Measurements from ENCODE around the gene PRODH2.

Gene PRODH2

DNA sequence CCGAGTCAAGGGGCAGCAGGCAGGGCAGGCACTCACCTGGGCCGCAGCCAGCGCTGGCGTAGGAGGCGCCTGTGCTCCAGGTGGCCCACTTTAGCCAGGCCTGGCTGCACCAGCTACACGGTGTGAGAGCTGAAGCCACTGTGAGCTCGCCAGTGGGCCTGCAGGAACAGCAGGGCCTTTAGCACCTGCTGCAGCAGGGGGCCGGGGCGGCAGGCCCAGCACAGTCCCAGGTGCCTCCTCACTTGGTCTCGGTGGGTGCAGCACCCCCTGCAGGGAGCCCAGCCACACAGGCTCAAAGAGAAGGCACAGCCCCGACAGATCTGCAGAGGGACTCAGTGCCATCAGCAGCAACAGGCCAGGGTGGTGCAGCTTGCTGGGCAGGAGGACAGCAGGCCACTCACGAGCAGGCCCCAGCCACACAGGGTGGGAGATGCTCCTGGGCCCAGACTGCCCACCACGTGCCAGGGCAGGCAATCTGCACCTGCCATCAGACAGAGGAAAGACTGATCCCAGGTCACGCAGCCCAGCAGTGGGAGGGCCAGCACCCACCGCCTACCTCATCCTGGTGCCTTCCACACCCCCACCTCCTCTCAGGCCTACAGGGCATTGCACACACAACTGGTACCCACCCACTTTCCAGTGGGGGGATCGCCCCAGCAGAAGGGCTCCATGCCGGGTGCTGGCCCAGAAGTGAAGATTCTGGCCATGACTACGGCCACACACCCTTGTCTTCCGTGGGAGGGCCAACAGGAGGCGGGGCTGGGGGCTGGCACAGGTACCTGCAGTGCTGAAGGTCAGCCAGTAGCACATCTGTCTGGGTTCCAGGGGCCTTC is 21.4 kb downstream of the PRODH2 start:
- no peak for TF ChIP-seq CTCF (IDR thresholded peaks at IDR 0.05; ENCODE audit: control insufficient read depth, insufficient read depth, low read depth, low read length, missing control alignments)
- no peak for DNase-seq (ENCODE audit: low read depth)
- no peak overlapping the region for H3K4me3 ChIP-seq (ENCODE audit: control insufficient read depth, low read depth, low read length)

DNA sequence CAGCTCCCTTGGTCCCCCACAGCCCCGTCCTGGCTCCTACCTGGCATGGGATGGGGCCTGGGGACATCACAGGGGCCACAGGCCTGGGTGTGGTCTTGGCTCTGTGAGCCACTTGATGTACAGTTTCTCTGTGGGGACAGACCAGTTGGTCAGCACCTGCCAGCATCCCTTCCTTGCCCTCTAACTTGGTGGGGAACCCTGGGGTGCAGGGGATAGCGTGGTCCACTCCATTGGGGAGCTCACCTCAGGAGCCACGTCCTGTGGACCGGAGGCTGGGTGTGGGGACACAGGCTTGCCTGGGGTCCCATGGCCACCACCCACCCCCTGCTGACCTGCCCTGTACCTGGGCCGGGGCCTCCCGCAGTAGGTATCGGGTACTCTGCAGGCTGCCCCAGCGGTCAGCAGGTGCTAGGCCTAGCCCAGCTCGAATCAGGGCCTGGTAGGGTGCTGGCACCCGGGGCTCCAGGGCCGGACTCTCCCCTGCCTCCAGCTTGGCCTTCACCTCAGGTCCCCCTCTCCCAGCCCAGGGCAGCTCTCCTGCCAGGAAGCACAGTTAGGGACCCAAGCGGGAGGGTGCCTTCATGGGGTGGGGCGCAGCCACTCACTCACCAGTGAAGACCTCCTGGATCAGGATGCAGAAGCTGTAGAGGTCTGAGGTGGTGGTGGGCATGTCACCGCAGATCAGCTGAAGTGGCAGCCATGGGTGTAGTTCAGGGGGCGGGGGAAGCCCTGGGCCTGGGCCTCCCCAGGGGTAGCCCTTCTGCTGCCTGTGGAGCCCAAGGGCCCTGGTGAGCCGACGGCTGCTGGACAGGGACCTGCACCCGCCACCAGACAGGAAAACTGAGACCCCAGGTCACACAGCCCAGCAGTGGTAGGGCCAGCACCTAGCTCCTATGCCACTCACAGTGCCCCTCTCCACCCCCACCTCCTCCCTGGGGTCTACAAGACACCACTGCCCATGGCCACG is 22.4 kb downstream of the PRODH2 start:
- no peak for TF ChIP-seq CTCF (IDR thresholded peaks at IDR 0.05; ENCODE audit: control insufficient read depth, insufficient read depth, low read depth, low read length, missing control alignments)
- DNase-seq (ENCODE audit: low read depth), result no peak
- H3K4me3 ChIP-seq (ENCODE audit: control insufficient read depth, low read depth, low read length), result no peak overlapping the region

DNA sequence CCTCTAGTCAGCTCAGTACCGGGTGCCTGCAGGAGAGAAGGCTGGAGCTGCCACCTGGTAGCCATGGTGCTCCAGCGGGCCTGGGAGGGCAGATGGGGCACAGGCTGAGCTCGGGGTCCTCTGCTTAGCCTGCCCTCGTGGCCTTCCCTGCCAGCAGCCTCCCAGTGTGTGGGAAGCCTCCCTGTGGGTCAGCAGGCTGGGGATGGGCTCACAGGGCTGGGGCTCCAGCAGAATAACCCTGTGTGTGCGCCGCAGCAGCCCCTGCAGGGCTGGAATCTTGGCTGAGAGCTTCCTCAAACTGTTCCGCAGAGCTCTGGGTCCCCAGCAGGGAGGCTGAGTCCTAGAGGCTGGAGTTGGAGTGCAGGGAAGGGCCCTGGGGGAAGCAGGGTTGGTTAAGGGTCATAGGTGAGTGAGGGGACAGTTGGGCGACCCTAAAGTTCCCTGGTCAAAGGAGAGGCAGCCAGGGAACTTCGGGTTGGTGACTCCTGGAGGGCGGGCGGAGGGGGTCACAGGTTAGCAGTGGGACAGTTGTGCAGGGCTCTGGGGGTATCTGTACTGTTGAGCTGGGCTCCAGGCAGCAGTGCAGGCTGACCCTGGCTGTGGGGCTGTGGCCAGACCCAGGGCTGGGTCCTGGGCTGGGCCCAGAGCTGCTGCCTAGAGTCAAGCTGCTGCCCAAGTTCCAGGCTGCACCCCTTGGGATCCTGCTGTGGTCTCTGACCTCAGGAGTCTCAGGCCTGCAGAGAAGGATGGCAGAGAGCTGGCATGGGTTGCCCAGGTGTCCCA is 23.3 kb downstream of the PRODH2 start:
- DNase-seq (ENCODE audit: low read depth), result no peak

DNA sequence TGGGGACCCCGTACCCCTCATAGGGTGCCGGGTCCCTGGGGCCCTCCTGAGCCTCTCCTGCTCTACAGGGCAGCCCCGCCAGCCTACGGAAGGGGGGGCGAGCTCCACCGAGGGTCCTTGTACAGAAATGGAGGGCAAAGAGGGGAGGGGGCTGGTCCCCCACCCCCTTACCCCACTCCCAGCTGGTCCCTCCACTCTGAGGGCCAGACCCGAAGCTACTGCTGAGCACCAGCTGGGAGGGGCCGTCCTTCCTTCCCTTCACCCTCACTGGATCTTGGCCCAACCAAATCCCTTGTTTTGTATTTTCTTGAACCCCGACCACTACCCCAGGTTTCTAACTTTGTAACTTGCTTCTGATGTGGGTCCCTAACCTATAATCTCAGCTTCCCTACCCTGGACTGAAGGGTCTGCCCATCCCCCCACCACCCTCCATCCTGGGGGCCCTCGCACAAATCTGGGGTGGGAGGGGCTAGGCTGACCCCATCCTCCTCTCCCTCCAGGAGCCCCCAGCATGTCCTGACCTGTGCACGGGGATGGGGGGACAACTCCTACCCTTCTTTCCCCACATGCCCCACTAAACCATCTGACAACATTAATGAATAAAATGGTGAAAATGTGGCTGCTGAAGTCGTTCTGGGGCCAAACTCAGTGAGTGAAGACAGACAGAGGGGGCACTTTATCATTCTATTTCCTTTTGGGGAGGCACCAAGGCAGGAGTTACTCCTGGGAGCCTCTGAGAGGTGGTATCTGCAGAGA is 24.3 kb downstream of the PRODH2 start:
- no peak for DNase-seq (ENCODE audit: low read depth)
- no peak overlapping the region for H3K4me3 ChIP-seq (ENCODE audit: control insufficient read depth, low read depth, low read length)
- no peak for TF ChIP-seq CTCF (IDR thresholded peaks at IDR 0.05; ENCODE audit: control insufficient read depth, insufficient read depth, low read depth, low read length, missing control alignments)

More for the DNA sequence above, 23.3 kb downstream of the PRODH2 start:
- no peak for TF ChIP-seq CTCF (IDR thresholded peaks at IDR 0.05; ENCODE audit: control insufficient read depth, insufficient read depth, low read depth, low read length, missing control alignments)
- H3K4me3 ChIP-seq (ENCODE audit: control insufficient read depth, low read depth, low read length), result no peak overlapping the region

GRCh38 chr19:35787227-35787799 is 25.3 kb downstream of the PRODH2 start:
- DNase-seq (ENCODE audit: low read depth), result no peak
- TF ChIP-seq CTCF (IDR thresholded peaks at IDR 0.05; ENCODE audit: control insufficient read depth, insufficient read depth, low read depth, low read length, missing control alignments), result no peak
- H3K4me3 ChIP-seq (ENCODE audit: control insufficient read depth, low read depth, low read length), result no peak overlapping the region

Measured in AG09309 (cell line).